Transverse colon (tissue), 4 donors: ENCODE results near the gene GPR32. TPM values are rescaled to one million over a fixed set of nuclear protein-coding genes. Genes with fewer than 3 reads are reported as not detected.
"Not testable (repeated sequence)": the region's sequence is repeated elsewhere in the genome, so short reads cannot be mapped to it uniquely, and the experiment has no call there.

Experiments
- DNase-seq: peaks from one replicate; pipeline ENCODE4 v3.0.0-alpha.2; 2019
- H3K27ac ChIP-seq, 4 donors: fragments of 200-600 bp; sonication (generic); 2 replicates each; pipeline ENCODE4 v1.5.1; 2016 to 2018; ENCODE audit warnings: inconsistent platforms in 4 of 4
- H3K27me3 ChIP-seq: fragments of 200-600 bp; sonication (generic); 2 replicates; pipeline ENCODE4 v1.5.1; 2017; ENCODE audit warnings: inconsistent platforms
- H3K36me3 ChIP-seq, 4 donors: fragments of 200-600 bp; sonication (generic); 2 replicates each; pipeline ENCODE4 v1.5.1; 2017 to 2019; ENCODE audit warnings: inconsistent platforms in 4 of 4
- H3K4me1 ChIP-seq, 4 donors: fragments of 200-600 bp; sonication (generic); 2 replicates each; pipeline ENCODE4 v1.5.1; 2017 to 2020; ENCODE audit warnings: inconsistent platforms in 4 of 4
- H3K4me3 ChIP-seq, 4 donors: fragments of 200-600 bp; sonication (generic); 1 replicate in 1 of 4; 2 replicates in 3 of 4; pipeline versions ENCODE4 v1.5.1 to v1.6.1; 2017 to 2019; ENCODE audit warnings: inconsistent platforms in 4 of 4
- H3K9me3 ChIP-seq, 2 donors: fragments of 200-600 bp; sonication (generic); 2 replicates each; pipeline ENCODE4 v1.5.1; 2017 to 2019; ENCODE audit warnings: inconsistent platforms in 2 of 2
- CTCF ChIP-seq, 5 experiments: fragments of 200-600 bp in 3 of 5; fragments of 450-650 bp in 2 of 5; sonication (generic) in 3 of 5; IDR thresholded peaks; 1 replicate in 2 of 5; 2 replicates in 3 of 5; pipeline ENCODE4 v1.5.1; 2016 to 2017; ENCODE audit warnings: antibody characterized with exemption in 5 of 5, inconsistent platforms in 3 of 5, mild to moderate bottlenecking in 2 of 5, moderate library complexity in 1 of 5
- EP300 ChIP-seq: sonication (generic); formaldehyde crosslinking; IDR thresholded peaks from one replicate; pipeline ENCODE4 v1.6.1; 2017; ENCODE audit warnings: antibody characterized with exemption, low read depth
- POLR2A ChIP-seq: fragments of 450-650 bp; IDR thresholded peaks from one replicate; pipeline ENCODE4 v1.6.1; 2016; ENCODE audit warnings: antibody characterized with exemption, mild to moderate bottlenecking, moderate library complexity
- POLR2AphosphoS5 ChIP-seq, 3 donors: sonication (generic); formaldehyde crosslinking; IDR thresholded peaks; one replicate each; pipeline ENCODE4 v1.6.1; 2016; ENCODE audit warnings: antibody characterized with exemption in 3 of 3
- WGBS, 2 donors: methylation state at CpG; one replicate each; pipeline ENCODE4 v1.1.5; 2018; ENCODE audit warnings: low coverage in 1 of 2; 5-methylcytosine and 5-hydroxymethylcytosine counted together
- in situ Hi-C, 4 donors: fragments of 200-750 bp; cut with MboI; loops; one replicate each; pipeline versions ENCODE4 v1.15.0 to v1.15.1; 2017; ENCODE audit warnings: low sequenced_read_pairs in 3 of 4, low pct_ligation_motif_present in 1 of 4, low pct_unique_long_range_greater_than_20kb in 1 of 4
- intact Hi-C: fragments of 100-400 bp; cut with DNase I; formaldehyde crosslinking; loops from one replicate; pipeline ENCODE4 v1.15.1; 2023; ENCODE audit warnings: low total_unique reads
- total RNA-seq, 4 donors: library from RNA; depleted of rRNA; stranded (reverse); fragments of >200 nt; gene quantifications; one replicate each; pipeline ENCODE4 v1.1.0, GENCODE V29; 2016

The GPR32 gene
- total RNA-seq, 4 donors from 2014 or later, result not detected

GRCh38 chr19:50764409-50764808 is 5.9 kb upstream of the GPR32 start:
- no peaks in the 10 kb centered on the region for H3K4me1 ChIP-seq
- H3K27me3 ChIP-seq, result peaks cover 5% of the 10 kb centered on the region
- DNase-seq, result no peak
- WGBS, 2 donors, result 71 to 100% methylated on average over 4 to 7 of the region's 7 CpGs
- TF ChIP-seq EP300, result no peak
- TF ChIP-seq CTCF (IDR thresholded peaks at IDR 0.05), result no peak
- TF ChIP-seq POLR2A, result no peak
- no peak for TF ChIP-seq POLR2AphosphoS5 (IDR thresholded peaks at IDR 0.05)
- no peaks in the 10 kb centered on the region for H3K9me3 ChIP-seq
- in situ Hi-C loops, result no loop called here
- no peak overlapping the region for H3K4me3 ChIP-seq
- intact Hi-C loops, result no loop called here
- H3K36me3 ChIP-seq, result no peaks in the 10 kb centered on the region
- no peak overlapping the region for H3K27ac ChIP-seq

DNA sequence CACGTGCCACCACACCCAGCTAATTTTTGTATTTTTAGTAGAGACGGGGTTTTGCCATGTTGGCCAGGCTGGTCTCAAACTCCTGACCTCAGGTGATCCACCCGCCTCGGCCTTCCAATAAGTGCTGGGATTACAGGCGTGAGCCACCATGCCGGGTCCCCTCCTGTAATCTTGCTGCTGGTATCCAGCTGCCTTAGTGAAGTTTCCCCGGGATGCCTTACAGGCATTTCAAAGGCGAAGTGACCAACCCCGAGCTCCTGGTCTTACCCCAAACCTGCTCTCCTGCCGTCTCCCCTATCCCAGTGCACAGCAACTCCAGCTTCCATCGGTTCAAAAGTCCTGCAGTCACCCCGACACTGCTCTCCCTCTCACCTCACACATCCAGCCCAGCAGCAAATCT is 3.5 kb upstream of the GPR32 start:
- H3K27me3 ChIP-seq, H3K4me3 ChIP-seq, H3K27ac ChIP-seq, in situ Hi-C loops, H3K36me3 ChIP-seq, DNase-seq, H3K9me3 ChIP-seq, intact Hi-C loops, H3K4me1 ChIP-seq: not testable (repeated sequence)
- WGBS, 2 donors, result 79 to 83% methylated on average over 1 to 12 of the region's 12 CpGs

DNA sequence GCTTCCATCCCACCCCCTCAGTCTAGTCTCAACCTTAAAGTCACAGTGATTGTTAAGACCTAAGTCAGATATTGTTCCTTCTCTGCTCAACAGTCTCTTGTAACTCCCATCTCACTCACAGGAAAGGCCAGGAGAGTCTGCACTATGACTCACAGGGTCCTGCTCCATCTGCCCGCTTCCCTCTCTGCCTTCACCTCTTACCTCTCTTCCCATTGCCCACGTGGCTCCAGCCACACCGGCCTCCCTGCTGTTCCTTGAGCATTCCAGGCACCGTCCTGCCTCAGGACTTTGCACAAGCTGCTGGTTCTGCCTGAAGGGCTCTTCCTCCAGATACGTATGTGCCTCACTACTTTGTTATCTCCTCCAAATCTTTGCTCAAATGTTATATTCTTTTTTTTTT is 3.0 kb upstream of the GPR32 start:
- WGBS, 2 donors, result 39 to 51% methylated on average over 3 to 5 of the region's 5 CpGs
- DNase-seq, H3K4me1 ChIP-seq, H3K36me3 ChIP-seq, H3K4me3 ChIP-seq, H3K27ac ChIP-seq, intact Hi-C loops, in situ Hi-C loops, H3K9me3 ChIP-seq: not testable (repeated sequence)
- H3K27me3 ChIP-seq, result peaks cover 13% of the 10 kb centered on the region

DNA sequence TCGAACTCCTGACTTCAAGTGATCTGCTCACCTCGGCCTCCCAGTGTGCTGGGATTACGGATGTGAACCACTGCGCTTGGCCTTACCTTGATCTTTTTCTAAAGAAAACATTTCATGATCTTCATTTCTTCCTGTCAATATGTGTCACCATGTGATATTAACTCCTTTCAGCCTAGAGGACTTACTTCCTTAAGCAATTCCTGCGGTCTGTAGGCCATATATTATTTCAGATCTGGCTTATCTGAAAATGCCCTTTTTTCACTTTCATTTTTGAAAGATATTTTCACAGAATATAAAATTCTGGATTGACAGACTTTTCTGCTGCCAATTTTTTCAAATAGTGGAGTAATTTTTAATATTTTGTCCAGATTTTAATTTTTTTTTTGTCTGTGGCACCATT is 2.0 kb upstream of the GPR32 start:
- TF ChIP-seq EP300 (no peak), CTCF (IDR thresholded peaks at IDR 0.05) (no peak), POLR2A (no peak), POLR2AphosphoS5 (IDR thresholded peaks at IDR 0.05) (no peak)
- Histone ChIP-seq H3K9me3 (peaks cover 0 to 3% of the 10 kb centered on the region in 2 donors), H3K4me3 (no peak overlapping the region), H3K36me3 (no peaks in the 10 kb centered on the region), H3K27me3 (peaks cover 23% of the 10 kb centered on the region), H3K27ac (no peak overlapping the region), H3K4me1 (no peaks in the 10 kb centered on the region)
- intact Hi-C loops (no loop called here), in situ Hi-C loops (no loop called here)
- DNase-seq, result no peak
- WGBS, 2 donors, result 42 to 56% methylated on average over 1 to 5 of the region's 5 CpGs

DNA sequence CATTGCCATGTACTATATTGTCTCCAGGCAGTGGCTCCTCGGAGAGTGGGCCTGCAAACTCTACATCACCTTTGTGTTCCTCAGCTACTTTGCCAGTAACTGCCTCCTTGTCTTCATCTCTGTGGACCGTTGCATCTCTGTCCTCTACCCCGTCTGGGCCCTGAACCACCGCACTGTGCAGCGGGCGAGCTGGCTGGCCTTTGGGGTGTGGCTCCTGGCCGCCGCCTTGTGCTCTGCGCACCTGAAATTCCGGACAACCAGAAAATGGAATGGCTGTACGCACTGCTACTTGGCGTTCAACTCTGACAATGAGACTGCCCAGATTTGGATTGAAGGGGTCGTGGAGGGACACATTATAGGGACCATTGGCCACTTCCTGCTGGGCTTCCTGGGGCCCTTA is 624 bp downstream of the GPR32 start:
- peaks cover 33% of the 10 kb centered on the region for H3K27me3 ChIP-seq
- no peak for DNase-seq
- intact Hi-C loops, result no loop called here
- TF ChIP-seq POLR2AphosphoS5 (IDR thresholded peaks at IDR 0.05), result no peak
- TF ChIP-seq CTCF (IDR thresholded peaks at IDR 0.05), result no peak
- TF ChIP-seq EP300, result no peak
- no peak for TF ChIP-seq POLR2A
- H3K27ac ChIP-seq, result no peak overlapping the region
- peaks cover 0 to 3% of the 10 kb centered on the region in 2 donors for H3K9me3 ChIP-seq
- H3K4me3 ChIP-seq, result no peak overlapping the region
- no peaks in the 10 kb centered on the region for H3K4me1 ChIP-seq
- 87% methylated on average over 13 of the region's 13 CpGs; no CpG with 5 or more reads in 1 of the 2 donors for WGBS, 2 donors
- no peaks in the 10 kb centered on the region for H3K36me3 ChIP-seq
- in situ Hi-C loops, result no loop called here
